Smooth muscle cell (in vitro differentiated cells): Measurements from ENCODE around the gene CEP164. TPM values are rescaled to one million over a fixed set of nuclear protein-coding genes. Genes with fewer than 3 reads are reported as not detected.

Experiments
- DNase-seq: peaks from one replicate; lab custom pipeline; 2025; ENCODE audit not compliant: unreplicated experiment; lab: John Stamatoyannopoulos, UW
- H2AFZ ChIP-seq: fragments of 200-600 bp; sonication (generic); 2 replicates; pipeline ENCODE4 v1.6.0; 2016; ENCODE audit warnings: antibody characterized with exemption, low read depth, mild to moderate bottlenecking
- H3F3A ChIP-seq: fragments of 200-600 bp; sonication (generic); 2 replicates; pipeline ENCODE4 v1.6.0; 2017; ENCODE audit warnings: antibody characterized with exemption, low read depth
- H3K27ac ChIP-seq: fragments of 200-600 bp; sonication (generic); 2 replicates; pipeline ENCODE4 v1.5.1; 2016; ENCODE audit warnings: low read depth, mild to moderate bottlenecking
- H3K27me3 ChIP-seq: fragments of 200-600 bp; sonication (generic); 2 replicates; pipeline ENCODE4 v1.6.1; 2016; ENCODE audit warnings: low read depth, mild to moderate bottlenecking
- H3K36me3 ChIP-seq: fragments of 200-600 bp; sonication (generic); 2 replicates; pipeline ENCODE4 v1.5.1; 2016; ENCODE audit warnings: low read depth
- H3K4me1 ChIP-seq: fragments of 200-600 bp; sonication (generic); 2 replicates; pipeline ENCODE4 v1.5.1; 2016; ENCODE audit warnings: low read depth
- H3K4me2 ChIP-seq: fragments of 200-600 bp; sonication (generic); 2 replicates; pipeline ENCODE4 v1.6.0; 2016; ENCODE audit warnings: mild to moderate bottlenecking
- H3K4me3 ChIP-seq: fragments of 200-600 bp; sonication (generic); 2 replicates; pipeline ENCODE4 v1.5.1; 2016; ENCODE audit warnings: mild to moderate bottlenecking
- H3K79me2 ChIP-seq: fragments of 200-600 bp; sonication (generic); 2 replicates; pipeline ENCODE4 v1.6.0; 2016; ENCODE audit warnings: low read depth, mild to moderate bottlenecking
- H3K9ac ChIP-seq: fragments of 200-600 bp; sonication (generic); 2 replicates; pipeline ENCODE4 v1.6.0; 2016; ENCODE audit warnings: low read depth
- H3K9me3 ChIP-seq: fragments of 200-600 bp; sonication (generic); replicated peaks from 2 replicates; pipeline ENCODE4 v1.5.1; 2016; ENCODE audit warnings: low read depth
- H4K20me1 ChIP-seq: fragments of 200-600 bp; sonication (generic); 2 replicates; pipeline ENCODE4 v1.6.0; 2016; ENCODE audit warnings: low read depth
- CTCF ChIP-seq: fragments of 200-600 bp; sonication (generic); IDR thresholded peaks from 2 replicates; pipeline ENCODE4 v1.5.1; 2017; ENCODE audit warnings: borderline replicate concordance, mild to moderate bottlenecking, antibody characterized with exemption; ENCODE audit not compliant: insufficient read depth, poor library complexity, severe bottlenecking
- WGBS: methylation state at CpG from one replicate; pipeline ENCODE4 v1.1.7; 2016; ENCODE audit warnings: low lambda C conversion rate; 5-methylcytosine and 5-hydroxymethylcytosine counted together
- polyA plus RNA-seq: library from polyadenylated mRNA; unstranded; fragments of >200 nt; fragmentation: Nextera tagmentation; extraction: Ambion mirVana; gene quantifications from 2 replicates; pipeline ENCODE4 v1.2.1, GENCODE V29; 2016
- total RNA-seq: library from RNA; depleted of rRNA; stranded (reverse); fragments of >200 nt; gene quantifications from 2 replicates; pipeline ENCODE4 v1.2.3, GENCODE V29; 2014

The CEP164 gene
- total and polyA plus RNA-seq, 2 experiments from 2014 or later = 11.2 to 30.7 TPM

- Histone ChIP-seq H3K9me3 (no peaks in the 10 kb centered on the region), H3K4me1 (no peaks in the 10 kb centered on the region), H4K20me1 (no peaks in the 10 kb centered on the region), H3F3A (no peaks in the 10 kb centered on the region), H3K27ac (no peak overlapping the region), H3K4me3 (no peak overlapping the region), H3K27me3 (peaks cover 9% of the 10 kb centered on the region), H3K36me3 (no peaks in the 10 kb centered on the region), H3K79me2 (no peaks in the 10 kb centered on the region), H3K4me2 (no peak overlapping the region), H2AFZ (no peak overlapping the region), H3K9ac (no peak overlapping the region)
- WGBS = 85% methylated on average over 18 of the region's 18 CpGs
- no peak for TF ChIP-seq CTCF
- no peak for DNase-seq
These were observed 134.7 kb downstream of the CEP164 start for GRCh38 chr11:117462183-117462863.

- H3K79me2 ChIP-seq = no peaks in the 10 kb centered on the region
These were observed 135.2 kb downstream of the CEP164 start for GRCh38 chr11:117462864-117463247.

More at GRCh38 chr11:117462864-117463247, 135.2 kb downstream of the CEP164 start:
- no peaks in the 10 kb centered on the region for H4K20me1 ChIP-seq
- WGBS = 87% methylated on average over 8 of the region's 8 CpGs
- H3K4me3 ChIP-seq = no peak overlapping the region
- DNase-seq = no peak
- no peak overlapping the region for H3K27ac ChIP-seq
- no peaks in the 10 kb centered on the region for H3K36me3 ChIP-seq
- no peak overlapping the region for H2AFZ ChIP-seq
- no peak overlapping the region for H3K4me2 ChIP-seq
- no peak overlapping the region for H3K9ac ChIP-seq
- H3K4me1 ChIP-seq = no peaks in the 10 kb centered on the region
- no peak for TF ChIP-seq CTCF
- H3F3A ChIP-seq = no peaks in the 10 kb centered on the region
- H3K9me3 ChIP-seq = no peaks in the 10 kb centered on the region
- H3K27me3 ChIP-seq = peaks cover 12% of the 10 kb centered on the region

Other genes starting within 250 kb of the CEP164 start
- 8.7 and 11.9 TPM in 2 replicates for gene SIK3, start 229.4 kb upstream of the CEP164 start, total RNA-seq
- 11.0 and 11.8 TPM in 2 replicates for gene SIK3, start 229.4 kb upstream of the CEP164 start, polyA plus RNA-seq
- gene PAFAH1B2, start 183.6 kb upstream of the CEP164 start, total RNA-seq = 140 and 146 TPM in 2 replicates
- 30.7 and 42.9 TPM in 2 replicates for gene PAFAH1B2, start 183.6 kb upstream of the CEP164 start, polyA plus RNA-seq
- gene SIDT2, start 149.1 kb upstream of the CEP164 start, total RNA-seq = 24.7 and 35.0 TPM in 2 replicates
- gene SIDT2, start 149.1 kb upstream of the CEP164 start, polyA plus RNA-seq = 11.6 and 21.2 TPM in 2 replicates
- 1,972 and 2,130 TPM in 2 replicates for gene TAGLN, start 128.5 kb upstream of the CEP164 start, total RNA-seq
- gene TAGLN, start 128.5 kb upstream of the CEP164 start, polyA plus RNA-seq = 2,069 and 2,250 TPM in 2 replicates
- gene PCSK7, start 95.8 kb upstream of the CEP164 start, total RNA-seq = 20.8 and 36.4 TPM in 2 replicates
- 23.5 and 40.7 TPM in 2 replicates for gene PCSK7, start 95.8 kb upstream of the CEP164 start, polyA plus RNA-seq
- 12.6 and 15.8 TPM in 2 replicates for gene RNF214, start 95.2 kb upstream of the CEP164 start, total RNA-seq
- gene RNF214, start 95.2 kb upstream of the CEP164 start, polyA plus RNA-seq = 10.9 and 17.3 TPM in 2 replicates
- 3.5 and 6.6 TPM in 2 replicates for gene BACE1-AS, start 36.5 kb upstream of the CEP164 start, total RNA-seq
- 1.9 and 7.5 TPM in 2 replicates for gene BACE1-AS, start 36.5 kb upstream of the CEP164 start, polyA plus RNA-seq
- 26.6 and 32.4 TPM in 2 replicates for gene BACE1, start 11.6 kb upstream of the CEP164 start, total RNA-seq
- 17.5 and 22.4 TPM in 2 replicates for gene BACE1, start 11.6 kb upstream of the CEP164 start, polyA plus RNA-seq